Measurements from ENCODE around the gene CXCL14. TPM values are rescaled to one million over a fixed set of nuclear protein-coding genes. Genes with fewer than 3 reads are reported as not detected.
A peak's percentile ranks its signal among the peaks of the same experiment; 100 is the strongest.

The CXCL14 gene
- polyA plus RNA-seq (2013, experiment 1 of 2; ENCODE audit: insufficient read length): 17.4 TPM
- 19.3 TPM for polyA plus RNA-seq (2013, experiment 2 of 2; ENCODE audit: insufficient read length)

- DNase-seq: peak; percentile 86
Observed at GRCh38 chr5:135578685-135579341, at the start of gene CXCL14. Gene CXCL14 (minus strand): TSS chr5:135578991. CDS start chr5:135578778, 213 bp downstream.

DNA sequence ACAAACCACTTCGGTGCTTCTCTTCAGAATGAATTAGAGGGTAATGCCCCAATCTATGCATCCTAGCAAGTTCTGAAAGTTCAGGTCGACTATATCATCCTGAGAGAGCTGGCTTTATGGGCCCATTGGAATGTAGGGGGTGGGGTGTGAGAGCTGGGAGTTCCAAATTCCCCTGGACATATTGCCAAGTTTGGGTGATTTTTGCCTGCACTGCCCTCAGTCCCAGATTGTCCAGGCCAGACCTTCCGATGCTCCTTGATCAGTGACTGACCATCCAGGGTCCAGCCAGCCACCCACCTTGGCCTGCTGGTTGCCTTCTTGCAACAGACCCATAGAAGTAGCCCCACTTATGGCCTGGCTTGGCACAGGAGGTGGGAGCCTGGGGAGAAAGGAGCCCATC lies 47.8 kb upstream of the CXCL14 start:
- DNase-seq: no peak

- no peak for DNase-seq
Observed at GRCh38 chr5:135625961-135626360, 47.2 kb upstream of the CXCL14 start.

DNA sequence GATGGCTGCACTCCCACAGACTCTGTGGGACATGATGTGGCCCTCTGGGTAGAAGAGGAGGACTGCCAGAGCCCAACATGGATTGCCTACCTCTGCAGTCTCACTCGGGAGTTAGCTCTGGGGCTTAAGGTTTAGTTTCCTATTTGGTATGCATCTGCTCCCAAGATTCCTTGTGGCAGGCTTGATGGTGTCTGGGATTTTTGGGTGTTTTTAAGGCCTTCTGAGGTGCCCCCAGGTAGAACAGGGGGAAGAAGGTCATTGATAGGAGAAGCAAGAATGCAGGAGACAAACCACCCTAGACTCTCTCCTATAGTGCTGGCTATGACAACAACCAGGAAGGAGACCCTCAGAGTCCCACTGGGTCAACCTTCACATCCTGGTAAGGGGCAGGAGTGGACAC lies 46.7 kb upstream of the CXCL14 start:
- no peak for DNase-seq

GRCh38 chr5:135625061-135625460 lies 46.3 kb upstream of the CXCL14 start:
- no peak for DNase-seq

- DNase-seq: no peak
Observed at GRCh38 chr5:135623186-135623715, 44.5 kb upstream of the CXCL14 start.

GRCh38 chr5:135615581-135616260 lies 36.9 kb upstream of the CXCL14 start:
- DNase-seq: peak; percentile 3

GRCh38 chr5:135615171-135615570 lies 36.4 kb upstream of the CXCL14 start:
- DNase-seq: no peak

GRCh38 chr5:135609981-135610380 lies 31.2 kb upstream of the CXCL14 start:
- DNase-seq: no peak

DNA sequence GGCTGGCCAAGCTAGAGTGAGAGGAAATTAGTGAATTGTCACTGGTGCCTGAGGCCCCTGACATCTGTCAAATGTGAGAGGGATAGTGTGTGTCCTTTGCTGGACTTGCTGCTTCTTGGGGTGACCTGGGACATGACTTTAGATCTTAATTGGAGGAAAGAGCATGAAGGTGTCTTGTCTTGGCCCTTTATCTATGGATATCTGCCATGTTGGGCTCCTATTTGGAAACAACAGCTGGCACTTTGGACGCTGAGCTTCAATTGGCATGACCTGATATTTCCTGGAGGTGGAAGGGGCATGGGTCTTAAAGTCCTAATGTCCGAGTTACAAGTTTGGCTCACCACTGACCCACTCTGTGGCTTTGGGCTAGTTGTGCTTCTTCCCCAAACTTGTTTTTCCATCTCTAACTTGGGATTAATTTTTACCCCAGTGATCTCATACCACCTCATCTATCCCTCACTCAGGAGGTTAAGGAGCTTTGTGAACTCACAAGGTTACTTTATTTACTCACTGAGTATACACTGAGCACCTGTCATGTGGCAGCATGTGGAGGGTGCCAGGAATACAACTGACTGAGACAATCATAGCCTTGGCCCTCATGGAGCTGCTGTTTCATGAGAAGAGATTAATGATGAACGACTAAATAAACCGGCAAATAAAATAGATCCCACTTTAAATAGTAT lies 30.1 kb upstream of the CXCL14 start:
- no peak for DNase-seq

DNA sequence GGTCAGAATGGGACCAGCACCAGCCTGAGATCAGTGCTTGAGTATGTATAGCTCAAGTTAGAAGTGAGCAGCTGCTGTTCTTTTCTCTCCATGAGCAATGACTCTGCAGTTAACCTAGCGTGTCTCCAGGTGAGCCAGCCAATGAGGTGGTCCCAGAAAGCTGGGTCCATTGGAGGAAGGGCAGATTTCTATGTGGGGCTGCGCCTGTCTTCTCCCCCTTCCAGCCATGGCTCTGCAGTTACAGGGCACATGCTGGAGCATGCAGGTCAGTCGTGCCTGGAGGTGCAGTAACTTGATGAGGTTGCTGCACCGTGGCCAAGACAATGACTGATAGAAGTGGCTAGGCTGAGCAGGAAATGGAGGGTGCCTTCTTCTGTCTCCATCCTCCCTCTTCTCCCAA lies 29.6 kb upstream of the CXCL14 start:
- DNase-seq: no peak

- DNase-seq: no peak
Observed at GRCh38 chr5:135606431-135606830, 27.6 kb upstream of the CXCL14 start.

DNA sequence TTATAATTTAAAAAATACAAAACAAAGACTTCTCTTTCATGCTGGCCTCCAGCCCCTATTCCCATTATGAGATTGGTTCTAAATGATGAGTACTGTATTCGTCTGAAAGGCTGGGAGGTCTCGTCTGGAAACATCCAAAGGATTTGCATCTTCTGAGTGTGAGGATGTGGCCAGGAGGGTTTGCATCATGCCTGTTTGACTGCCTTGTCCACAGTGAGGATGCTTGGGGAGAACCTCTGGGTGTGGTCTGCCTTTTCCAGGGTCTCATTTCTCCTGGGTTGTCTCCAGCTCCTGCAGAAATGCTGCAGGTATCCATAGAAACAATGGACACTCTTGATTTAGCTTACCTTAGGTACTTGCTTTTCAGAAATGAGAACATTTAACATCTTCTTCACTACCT lies 26.4 kb upstream of the CXCL14 start:
- no peak for DNase-seq

DNA sequence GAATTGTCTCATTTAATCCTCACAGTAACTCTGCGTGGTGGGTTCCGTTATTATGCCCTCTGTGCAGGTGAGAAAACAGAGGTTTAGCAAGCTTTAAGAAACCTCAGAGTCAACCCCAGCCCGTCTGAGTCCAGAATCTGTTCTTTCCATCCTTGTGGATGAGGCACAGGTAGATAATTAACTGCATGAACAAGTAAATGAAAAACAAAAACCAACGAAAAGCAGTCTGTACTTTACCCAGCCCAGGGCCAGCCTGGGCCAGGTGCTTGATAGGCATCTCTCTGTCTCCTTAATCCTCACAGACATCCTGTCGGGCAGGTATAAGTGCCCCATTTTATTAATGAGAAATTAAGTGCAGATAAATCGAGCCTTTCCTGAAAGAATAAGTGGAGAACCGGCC lies 25.3 kb upstream of the CXCL14 start:
- no peak for DNase-seq

DNA sequence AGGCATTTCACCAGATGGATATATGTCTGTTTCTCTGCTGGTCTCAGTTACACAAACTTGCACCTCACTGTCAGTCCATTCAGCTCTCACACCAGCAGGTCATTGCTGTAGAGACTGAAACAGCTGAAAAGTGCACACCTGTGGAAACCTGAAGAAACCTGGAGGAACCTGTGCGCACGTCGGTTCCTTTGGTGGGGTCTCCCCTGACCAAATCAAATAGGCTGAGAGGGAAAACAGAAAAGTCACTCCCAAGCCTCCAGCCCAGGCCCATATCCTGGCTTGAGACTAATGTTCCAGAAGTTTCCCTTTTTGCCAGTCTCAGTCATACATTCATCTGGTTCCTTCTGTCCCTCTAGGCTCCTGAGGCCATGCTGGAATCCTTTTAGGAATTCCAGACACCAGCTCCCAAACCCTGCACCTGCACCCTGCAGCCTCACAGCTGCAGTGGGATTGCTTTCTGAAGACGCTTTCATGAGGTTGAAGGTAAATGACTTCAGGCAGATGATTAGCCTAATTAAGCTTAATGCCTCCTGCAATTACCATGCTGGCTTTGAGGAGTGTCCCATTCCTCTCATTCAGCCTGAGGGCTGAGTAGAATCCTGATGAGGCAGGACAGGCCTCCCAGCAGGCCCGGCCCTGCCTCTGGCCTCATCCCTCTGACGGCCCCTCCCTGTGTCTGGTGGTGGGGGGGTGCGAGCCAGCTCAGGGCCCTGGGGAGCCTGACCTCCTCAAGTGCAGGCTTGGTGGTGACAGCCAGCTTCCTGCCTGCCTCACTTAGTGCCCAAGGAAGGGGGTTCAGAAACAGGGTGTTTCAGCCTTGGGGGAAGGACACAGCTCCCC lies 24.3 kb upstream of the CXCL14 start:
- DNase-seq: no peak

GRCh38 chr5:135601466-135601865 lies 22.7 kb upstream of the CXCL14 start:
- no peak for DNase-seq

DNA sequence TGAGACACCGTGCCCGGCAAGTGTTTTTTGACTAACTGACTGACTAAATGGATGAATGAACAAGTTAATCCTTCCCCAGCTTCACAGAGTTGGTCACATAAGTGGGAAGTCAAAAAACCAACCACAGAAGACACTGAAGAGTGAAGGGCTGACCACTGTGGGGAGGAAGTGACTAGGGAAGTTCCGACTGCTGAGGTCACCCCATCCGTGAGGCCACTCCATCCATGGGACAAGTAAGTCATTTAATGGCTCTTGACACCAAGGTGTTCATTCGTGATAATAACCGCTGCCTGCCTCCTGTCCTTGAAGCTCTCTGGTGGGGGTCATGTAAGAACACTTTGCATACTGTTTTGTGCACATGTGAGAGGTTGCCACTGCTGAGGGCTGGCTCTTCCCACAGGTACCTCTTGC lies 22.2 kb upstream of the CXCL14 start:
- no peak for DNase-seq

DNA sequence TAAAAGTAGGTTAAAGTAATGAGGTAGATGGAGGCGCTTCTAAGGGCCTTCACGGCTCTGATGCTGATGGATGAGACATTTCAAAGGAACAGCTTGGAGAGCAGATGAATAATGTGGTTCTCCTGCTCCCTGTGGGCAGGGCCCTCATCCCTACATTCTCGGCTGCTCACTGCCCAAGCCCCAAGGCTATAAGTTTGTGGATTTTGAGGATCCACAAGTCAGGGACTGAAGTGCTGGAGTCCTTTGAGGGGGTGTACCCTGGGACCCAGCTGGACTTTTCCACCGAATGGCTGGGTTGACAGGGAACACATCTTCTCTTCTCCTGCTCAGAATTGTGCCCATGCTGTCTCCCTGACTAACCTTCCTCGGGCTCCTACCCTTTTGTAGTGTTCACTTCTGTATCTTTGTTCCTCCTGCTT lies 21.4 kb upstream of the CXCL14 start:
- DNase-seq: no peak

- DNase-seq: no peak
Observed at GRCh38 chr5:135599421-135600151, 20.8 kb upstream of the CXCL14 start.

- DNase-seq: no peak
Observed at GRCh38 chr5:135598691-135599395, 20.1 kb upstream of the CXCL14 start.

GRCh38 chr5:135596788-135597187 lies 18.0 kb upstream of the CXCL14 start:
- no peak for DNase-seq

All from fibroblast of skin of abdomen (primary cell).